ENCODE data around the gene PXMP4. TPM values are rescaled to one million over a fixed set of nuclear protein-coding genes. Genes with fewer than 3 reads are reported as not detected.

PXMP4 gene
- total RNA-seq, 4 donors from 2014 or later, result 3.4 to 11.7 (median 7.6) TPM

DNA sequence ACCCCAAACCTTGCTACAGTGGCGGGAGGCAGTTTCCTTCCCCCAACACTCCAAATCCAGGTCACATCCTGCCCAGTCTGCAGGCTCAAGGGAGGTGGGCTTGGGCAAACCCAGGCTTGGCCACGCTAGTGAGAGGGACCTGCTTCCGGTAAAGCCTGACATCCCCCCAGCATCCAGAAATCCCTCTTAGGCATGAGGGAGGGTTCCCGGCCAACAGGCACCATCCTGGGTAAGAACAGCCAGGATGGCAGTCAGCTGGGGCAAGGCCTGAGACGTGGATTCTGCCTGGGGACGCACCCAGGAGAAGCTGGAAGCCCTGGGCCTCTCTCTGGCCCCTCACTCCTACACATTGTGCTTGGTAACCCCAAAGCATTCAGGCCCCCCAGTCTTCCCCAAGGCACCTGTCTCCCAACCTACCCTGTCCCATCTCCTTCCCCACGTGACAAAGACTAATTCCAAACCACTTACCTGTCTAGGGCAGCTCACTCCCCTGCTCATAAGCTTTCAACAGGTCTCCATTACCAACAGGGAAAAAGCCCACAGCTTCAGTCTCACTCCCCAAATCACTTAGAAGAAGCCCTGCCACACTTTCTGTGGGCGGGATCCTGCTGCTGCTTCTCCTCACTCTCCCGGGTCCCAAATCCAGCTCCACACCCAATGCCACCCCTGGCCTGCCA, 55.9 kb downstream of the PXMP4 start:
- H3K27me3 ChIP-seq, result no peaks in the 10 kb centered on the region
- intact Hi-C loops (cut with DNase I), result no loop called here
- 33 to 54% methylated on average over 4 to 6 of the region's 9 CpGs for WGBS, 2 donors
- no peak for DNase-seq
- H3K4me3 ChIP-seq, result peak overlapping the region; percentile 51 to 83 (median 66)
- peak overlapping the region; percentile 87 to 95 (median 90) for H3K27ac ChIP-seq
- no peaks in the 10 kb centered on the region for H3K9me3 ChIP-seq
- peaks cover 7 to 19% (median 8%) of the 10 kb centered on the region in 3 donors for H3K36me3 ChIP-seq
- TF ChIP-seq, protein P1, sequence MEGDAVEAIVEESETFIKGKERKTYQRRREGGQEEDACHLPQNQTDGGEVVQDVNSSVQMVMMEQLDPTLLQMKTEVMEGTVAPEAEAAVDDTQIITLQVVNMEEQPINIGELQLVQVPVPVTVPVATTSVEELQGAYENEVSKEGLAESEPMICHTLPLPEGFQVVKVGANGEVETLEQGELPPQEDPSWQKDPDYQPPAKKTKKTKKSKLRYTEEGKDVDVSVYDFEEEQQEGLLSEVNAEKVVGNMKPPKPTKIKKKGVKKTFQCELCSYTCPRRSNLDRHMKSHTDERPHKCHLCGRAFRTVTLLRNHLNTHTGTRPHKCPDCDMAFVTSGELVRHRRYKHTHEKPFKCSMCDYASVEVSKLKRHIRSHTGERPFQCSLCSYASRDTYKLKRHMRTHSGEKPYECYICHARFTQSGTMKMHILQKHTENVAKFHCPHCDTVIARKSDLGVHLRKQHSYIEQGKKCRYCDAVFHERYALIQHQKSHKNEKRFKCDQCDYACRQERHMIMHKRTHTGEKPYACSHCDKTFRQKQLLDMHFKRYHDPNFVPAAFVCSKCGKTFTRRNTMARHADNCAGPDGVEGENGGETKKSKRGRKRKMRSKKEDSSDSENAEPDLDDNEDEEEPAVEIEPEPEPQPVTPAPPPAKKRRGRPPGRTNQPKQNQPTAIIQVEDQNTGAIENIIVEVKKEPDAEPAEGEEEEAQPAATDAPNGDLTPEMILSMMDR (IDR thresholded peaks at IDR 0.05), result no peak
- TF ChIP-seq POLR2A (IDR thresholded peaks at IDR 0.05), result no peak
- peaks cover 31 to 60% (median 41%) of the 10 kb centered on the region in 3 donors for H3K4me1 ChIP-seq

DNA sequence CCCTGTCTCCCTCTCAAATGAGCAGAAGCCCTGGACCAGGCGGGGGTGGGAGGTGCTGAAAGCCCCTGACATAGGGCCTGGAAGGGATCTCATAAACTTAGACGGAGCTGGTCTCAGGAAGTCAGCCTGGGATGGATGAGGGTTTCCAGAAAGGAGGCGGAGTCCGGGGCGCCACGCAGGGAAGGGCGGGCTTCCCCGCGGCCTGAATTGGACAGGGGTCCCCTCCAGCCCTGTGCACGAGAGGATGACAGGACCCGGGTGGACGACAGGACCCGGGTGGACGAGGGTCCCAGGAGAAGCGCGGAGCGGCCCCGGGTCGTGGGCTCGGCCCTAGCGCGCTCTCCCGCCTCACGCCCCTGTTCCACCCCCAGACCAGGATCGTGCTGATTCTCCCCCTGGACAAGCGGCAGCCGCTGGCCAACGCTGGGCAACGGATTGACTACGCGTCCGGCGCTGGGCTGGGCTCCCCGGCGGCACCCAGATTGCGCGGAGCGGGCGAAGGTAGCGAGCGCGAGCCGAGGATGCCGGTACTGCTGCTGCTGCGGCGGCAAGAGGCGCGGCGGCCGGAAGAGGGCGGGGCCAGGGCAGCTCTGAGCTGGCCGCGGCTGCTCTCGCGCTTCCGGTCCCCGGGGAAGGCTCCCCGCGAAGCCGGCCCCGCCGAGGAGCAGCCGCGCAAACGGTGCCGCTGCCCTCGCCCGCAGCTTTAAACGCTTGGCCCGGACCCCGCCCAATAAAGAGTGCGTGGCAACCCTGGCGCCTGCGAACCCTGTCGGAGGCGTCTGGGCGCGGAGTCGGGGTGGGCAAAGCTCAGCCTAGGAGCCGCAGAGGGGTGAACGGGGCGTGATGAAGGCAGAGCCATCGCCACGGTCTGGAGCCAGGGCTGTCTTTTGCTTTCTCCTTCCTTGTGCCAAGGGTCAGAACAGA, 56.7 kb downstream of the PXMP4 start:
- Histone ChIP-seq H3K36me3 (peaks cover 10 to 21% (median 10%) of the 10 kb centered on the region in 3 donors), H3K27me3 (no peaks in the 10 kb centered on the region), H3K27ac (peak overlapping the region; percentile 87 to 95 (median 90)), H3K9me3 (no peaks in the 10 kb centered on the region), H3K4me1 (peaks cover 29 to 52% (median 39%) of the 10 kb centered on the region in 3 donors), H3K4me3 (peak overlapping the region; percentile 51 to 83 (median 66))
- TF ChIP-seq, protein P1 (IDR thresholded peaks at IDR 0.05), result peak in 2 of 6 experiments; percentile 15 to 21
- peak in 3 of 4 donors; percentile 12 to 84 (median 74) for TF ChIP-seq POLR2A (IDR thresholded peaks at IDR 0.05)
- WGBS, 2 donors, result 0% methylated on average over 11 of the region's 84 CpGs; no CpG with 5 or more reads in 1 of the 2 donors
- intact Hi-C loops (cut with DNase I), result no loop called here
- no peak for DNase-seq

DNA sequence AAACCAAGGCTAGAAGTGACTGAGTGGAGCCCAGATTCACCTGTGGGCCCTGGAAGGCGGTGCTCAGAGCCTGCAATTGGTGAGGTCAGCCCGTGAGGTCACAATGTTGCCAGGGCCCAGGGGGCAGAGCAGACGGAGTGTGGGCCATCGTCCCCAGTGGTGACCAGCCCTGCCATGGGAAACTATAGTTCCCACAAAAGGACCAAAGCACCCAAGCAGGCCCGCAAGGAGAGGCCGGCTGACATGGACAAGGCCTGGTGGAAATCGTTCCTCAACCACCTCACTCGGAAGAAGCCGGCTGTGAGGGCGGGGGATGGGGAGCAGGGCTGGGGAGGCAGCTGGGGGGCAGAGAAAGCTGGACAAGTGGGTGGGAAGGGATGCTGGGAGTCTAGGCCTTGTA, 57.9 kb downstream of the PXMP4 start, which contains the start of gene C20orf144:
Gene C20orf144, plus strand, starts transcription at position 156 of the 400 bp plus-strand sequence. Its CDS starts 19 bp downstream, at position 175.
- 95 to 96% methylated on average over 4 to 9 of the region's 10 CpGs for WGBS, 2 donors
- Histone ChIP-seq H3K9me3 (no peaks in the 10 kb centered on the region), H3K27ac (peak within 1 kb of the TSS; percentile 87 to 95 (median 90)), H3K4me3 (peak within 1 kb of the TSS; percentile 51 to 83 (median 66)), H3K27me3 (no peaks in the 10 kb centered on the region), H3K4me1 (peaks cover 20 to 40% (median 26%) of the 10 kb centered on the region in 3 donors), H3K36me3 (peaks cover 10 to 33% (median 10%) of the 10 kb centered on the region in 3 donors)
- intact Hi-C loops (cut with DNase I), result no loop called here
- DNase-seq, result no peak
- TF ChIP-seq, protein P1 (IDR thresholded peaks at IDR 0.05), result no peak
- TF ChIP-seq POLR2A (IDR thresholded peaks at IDR 0.05), result no peak

DNA sequence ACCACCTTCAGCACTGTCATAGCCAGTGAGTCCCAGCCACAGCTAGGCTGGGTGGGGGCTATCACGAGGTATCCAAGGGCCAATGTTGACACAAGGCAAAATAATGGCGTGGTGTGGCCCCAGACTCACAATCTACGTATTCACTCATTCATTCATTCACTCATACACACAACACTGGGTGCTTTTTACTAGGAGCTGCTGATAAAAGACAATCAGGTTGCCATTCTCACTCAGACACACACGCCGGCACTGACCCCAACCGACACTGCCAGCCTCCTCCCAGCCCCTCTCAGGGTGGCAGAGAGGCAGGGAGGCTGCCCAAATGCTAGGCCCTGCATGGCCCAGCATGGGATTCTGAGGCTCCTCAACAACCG, 59.4 kb downstream of the PXMP4 start:
- intact Hi-C loops (cut with DNase I), result no loop called here
- peaks cover 13 to 33% (median 15%) of the 10 kb centered on the region in 3 donors for H3K4me1 ChIP-seq
- TF ChIP-seq, protein P1 (IDR thresholded peaks at IDR 0.05), result no peak
- TF ChIP-seq POLR2A (IDR thresholded peaks at IDR 0.05), result no peak
- H3K27me3 ChIP-seq, result no peaks in the 10 kb centered on the region
- WGBS, 2 donors, result 89 to 92% methylated on average over 3 to 4 of the region's 7 CpGs
- no peaks in the 10 kb centered on the region for H3K9me3 ChIP-seq
- no peak for DNase-seq
- no peak overlapping the region for H3K27ac ChIP-seq
- H3K36me3 ChIP-seq, result peaks cover 10 to 39% (median 10%) of the 10 kb centered on the region in 3 donors
- H3K4me3 ChIP-seq, result no peak overlapping the region

Data from esophagus squamous epithelium (tissue), 5 donors.